PC-3 (cell line): ENCODE results near the gene COL12A1. TPM values are rescaled to one million over a fixed set of nuclear protein-coding genes. Genes with fewer than 3 reads are reported as not detected.
A peak's percentile ranks its signal among the peaks of the same experiment; 100 is the strongest.

Experiments used
- ATAC-seq: fragments of 200-7000 bp; cut with Tn5 transposase; 2 replicates; pipeline ENCODE4 v1.9.1; 2020; ENCODE audit warnings: mild to moderate bottlenecking, moderate library complexity
- BruUV-seq: library from RNA; stranded (reverse); fragments of 400-500 nt; replicated peaks from 2 replicates; lab custom pipeline; 2021; lab: Mats Ljungman, UMichigan
- CTCF ChIA-PET: fragments of 300-600 bp; sonication (Branson Sonifier 250); formaldehyde crosslinking; loops from one replicate; lab custom pipeline; 2022; ENCODE audit warnings: antibody characterized with exemption; lab: Charles Lee
- POLR2A ChIA-PET: fragments of 300-600 bp; sonication (Branson Sonifier 250); formaldehyde crosslinking; loops from one replicate; lab custom pipeline; 2022; ENCODE audit warnings: antibody characterized with exemption; ENCODE audit not compliant: unreplicated experiment; lab: Charles Lee
- DNase-seq: peaks from one replicate; pipeline ENCODE4 v3.0.0-alpha.2; 2015
- H2AFZ ChIP-seq: fragments of 300-600 bp; sonication (generic); 2 replicates; pipeline ENCODE4 v1.6.0; 2016; ENCODE audit warnings: antibody characterized with exemption, low read length
- H3F3A ChIP-seq: fragments of 300-600 bp; sonication (generic); one replicate; pipeline ENCODE4 v1.6.0; 2017; ENCODE audit warnings: antibody characterized with exemption, low read length, control low read depth, mild to moderate bottlenecking; ENCODE audit not compliant: unreplicated experiment
- H3K27ac ChIP-seq: fragments of 300-600 bp; sonication (generic); 2 replicates; pipeline ENCODE4 v1.5.1; 2016; ENCODE audit warnings: mild to moderate bottlenecking, low read length
- H3K27me3 ChIP-seq: fragments of 300-600 bp; sonication (generic); 2 replicates; pipeline ENCODE4 v1.6.1; 2016; ENCODE audit warnings: low read length, mixed read lengths
- H3K36me3 ChIP-seq: fragments of 300-600 bp; sonication (generic); 2 replicates; pipeline ENCODE4 v1.6.1; 2016; ENCODE audit warnings: low read depth, mixed run types, low read length, mixed read lengths
- H3K4me1 ChIP-seq: fragments of 300-600 bp; sonication (generic); 2 replicates; pipeline ENCODE4 v1.5.1; 2016; ENCODE audit warnings: low read length; ENCODE audit not compliant: insufficient read depth
- H3K4me2 ChIP-seq: fragments of 300-600 bp; sonication (generic); 2 replicates; pipeline ENCODE4 v1.6.0; 2016; ENCODE audit warnings: low read length
- H3K4me3 ChIP-seq: fragments of 300-600 bp; sonication (generic); 2 replicates; pipeline ENCODE4 v1.5.1; 2016; ENCODE audit warnings: mild to moderate bottlenecking, low read length, mixed read lengths
- H3K79me2 ChIP-seq: fragments of 300-600 bp; sonication (generic); 2 replicates; pipeline ENCODE4 v1.6.1; 2017; ENCODE audit warnings: low read length, mixed read lengths
- H3K9ac ChIP-seq: fragments of 300-600 bp; sonication (generic); 2 replicates; pipeline ENCODE4 v1.6.0; 2016; ENCODE audit warnings: mild to moderate bottlenecking, low read length
- H3K9me2 ChIP-seq: fragments of 300-600 bp; sonication (generic); replicated peaks from 2 replicates; pipeline ENCODE4 v1.6.1; 2016; ENCODE audit warnings: mixed run types, low read length, mixed read lengths
- H3K9me3 ChIP-seq: fragments of 300-600 bp; sonication (generic); 2 replicates; pipeline ENCODE4 v1.6.1; 2016; ENCODE audit warnings: low read length, mixed read lengths
- H4K20me1 ChIP-seq: fragments of 300-600 bp; sonication (generic); 2 replicates; pipeline ENCODE4 v1.6.1; 2016; ENCODE audit warnings: low read length, mixed read lengths
- CTCF ChIP-seq: fragments of 300-600 bp; sonication (generic); conservative IDR thresholded peaks from 2 replicates; pipeline ENCODE4 v1.5.1; 2017; ENCODE audit warnings: antibody characterized with exemption, low read depth, mild to moderate bottlenecking, low read length
- EZH2 ChIP-seq: fragments of 300-600 bp; sonication (generic); IDR thresholded peaks from one replicate; pipeline ENCODE4 v1.6.1; 2017; ENCODE audit warnings: antibody characterized with exemption, mild to moderate bottlenecking, low read length; ENCODE audit not compliant: unreplicated experiment
- EZH2phosphoT487 ChIP-seq: fragments of 300-600 bp; sonication (generic); IDR thresholded peaks from 2 replicates; pipeline ENCODE4 v1.6.1; 2018; ENCODE audit warnings: mild to moderate bottlenecking, antibody characterized with exemption, low read length, borderline replicate concordance
- intact Hi-C: fragments of 100-400 bp; cut with micrococcal nuclease; formaldehyde crosslinking; loops from 2 replicates; pipeline ENCODE4 v1.9.0; 2023
- total RNA-seq: library from RNA; depleted of rRNA; stranded (reverse); fragments of >200 nt; gene quantifications from 2 replicates; pipeline ENCODE4 v1.2.3, GENCODE V29; 2014

Gene COL12A1
- total RNA-seq, 1 experiment from 2014 or later = 24.2 TPM

- Histone ChIP-seq H4K20me1 (no peaks in the 10 kb centered on the region), H3F3A (no peaks in the 10 kb centered on the region), H3K9me2 (no peaks in the 10 kb centered on the region), H3K4me3 (no peak overlapping the region), H2AFZ (no peak overlapping the region), H3K79me2 (no peaks in the 10 kb centered on the region), H3K9me3 (no peaks in the 10 kb centered on the region), H3K4me1 (peaks cover 14% of the 10 kb centered on the region; the same call in 1 of the 2 replicates), H3K27ac (no peak overlapping the region), H3K4me2 (no peak overlapping the region), H3K36me3 (no peaks in the 10 kb centered on the region), H3K9ac (no peak overlapping the region), H3K27me3 (no peaks in the 10 kb centered on the region)
- DNase-seq = peak; percentile 74
- ATAC-seq = peak; percentile 23; the same call in 1 of the 2 replicates
- TF ChIP-seq EZH2phosphoT487 = no peak
- no peak for TF ChIP-seq EZH2
- TF ChIP-seq CTCF = peak; percentile 78
- POLR2A ChIA-PET = no interaction called here
- no TSS peak for BruUV-seq
- CTCF ChIA-PET = interaction anchor here (0.7 to 1.2 kb wide), 3 partner anchors 335 to 1905 kb away, joined by 4 to 6 read pairs (median 5); no protein-coding TSS in a partner anchor
- intact Hi-C loops = loop anchor here (1.0 to 2.0 kb wide), 3 partner anchors 19 to 1225 kb away; no protein-coding TSS in a partner anchor
These were observed 5.3 kb upstream of the COL12A1 start for GRCh38 chr6:75210885-75211739.

- Histone ChIP-seq H3K4me2 (no peak overlapping the region), H3K27ac (no peak overlapping the region), H3K36me3 (no peaks in the 10 kb centered on the region), H3K4me3 (no peak overlapping the region), H3K27me3 (no peaks in the 10 kb centered on the region), H3F3A (no peaks in the 10 kb centered on the region), H3K4me1 (peaks cover 14% of the 10 kb centered on the region; the same call in 1 of the 2 replicates), H3K79me2 (peaks cover 12% of the 10 kb centered on the region), H3K9me2 (no peaks in the 10 kb centered on the region), H3K9ac (no peak overlapping the region), H2AFZ (no peak overlapping the region), H3K9me3 (no peaks in the 10 kb centered on the region), H4K20me1 (no peaks in the 10 kb centered on the region)
- intact Hi-C loops = loop anchor here (1.0 to 10.0 kb wide), 7 partner anchors 310 to 1472 kb away; no protein-coding TSS in a partner anchor
- no TSS peak for BruUV-seq
- ChIA-PET POLR2A (no interaction called here), CTCF (interaction anchor here (0.6 to 1.6 kb wide), 9 partner anchors 17 to 1993 kb away, joined by 3 to 5 read pairs (median 5); no protein-coding TSS in a partner anchor)
- DNase-seq (no peak), ATAC-seq (no peak)
- TF ChIP-seq EZH2 = no peak
These were observed 3.4 kb upstream of the COL12A1 start for GRCh38 chr6:75209184-75209723.

- H3K9me2 ChIP-seq = no peaks in the 10 kb centered on the region
- DNase-seq = peak; percentile 85
- CTCF ChIA-PET = interaction anchor here (0.6 to 1.6 kb wide), 10 partner anchors 18 to 1993 kb away, joined by 3 to 5 read pairs (median 5); no protein-coding TSS in a partner anchor
- ATAC-seq = peak; percentile 39
- peak overlapping the region; percentile 42; the same call in 1 of the 2 replicates for H2AFZ ChIP-seq
- BruUV-seq = no TSS peak
- H3K9me3 ChIP-seq = no peaks in the 10 kb centered on the region
- H3K4me3 ChIP-seq = peak overlapping the region; percentile 27; the same call in 1 of the 2 replicates
- POLR2A ChIA-PET = no interaction called here
- intact Hi-C loops = loop anchor here (1.0 to 10.0 kb wide), 7 partner anchors 309 to 1471 kb away; no protein-coding TSS in a partner anchor
- no peaks in the 10 kb centered on the region for H3K36me3 ChIP-seq
- peaks cover 18% of the 10 kb centered on the region for H3K79me2 ChIP-seq
- no peaks in the 10 kb centered on the region for H3F3A ChIP-seq
- peaks cover 19% of the 10 kb centered on the region for H3K4me1 ChIP-seq
- H3K9ac ChIP-seq = no peak overlapping the region
- no peaks in the 10 kb centered on the region for H4K20me1 ChIP-seq
- peak overlapping the region; percentile 69 for H3K4me2 ChIP-seq
- H3K27me3 ChIP-seq = no peaks in the 10 kb centered on the region
- TF ChIP-seq EZH2 = no peak
- peak; percentile 91 for TF ChIP-seq CTCF
- no peak for TF ChIP-seq EZH2phosphoT487
- no peak overlapping the region for H3K27ac ChIP-seq
These were observed 2.7 kb upstream of the COL12A1 start for GRCh38 chr6:75208298-75209183.
